Stimulated activated CD4-positive, alpha-beta T cell treated with anti-CD3 and anti-CD28 coated beads, TNF-alpha, amount 100 ng/mL, for 1 hour (primary cell): ENCODE data around the gene NOL4L.

Source experiments
- DNase-seq, 3 donors: peaks; one replicate each; pipeline ENCODE4 v3.0.0-alpha.2; 2020; ENCODE audit warnings: low read depth in 3 of 3, low spot score in 1 of 3

The NOL4L gene

DNA sequence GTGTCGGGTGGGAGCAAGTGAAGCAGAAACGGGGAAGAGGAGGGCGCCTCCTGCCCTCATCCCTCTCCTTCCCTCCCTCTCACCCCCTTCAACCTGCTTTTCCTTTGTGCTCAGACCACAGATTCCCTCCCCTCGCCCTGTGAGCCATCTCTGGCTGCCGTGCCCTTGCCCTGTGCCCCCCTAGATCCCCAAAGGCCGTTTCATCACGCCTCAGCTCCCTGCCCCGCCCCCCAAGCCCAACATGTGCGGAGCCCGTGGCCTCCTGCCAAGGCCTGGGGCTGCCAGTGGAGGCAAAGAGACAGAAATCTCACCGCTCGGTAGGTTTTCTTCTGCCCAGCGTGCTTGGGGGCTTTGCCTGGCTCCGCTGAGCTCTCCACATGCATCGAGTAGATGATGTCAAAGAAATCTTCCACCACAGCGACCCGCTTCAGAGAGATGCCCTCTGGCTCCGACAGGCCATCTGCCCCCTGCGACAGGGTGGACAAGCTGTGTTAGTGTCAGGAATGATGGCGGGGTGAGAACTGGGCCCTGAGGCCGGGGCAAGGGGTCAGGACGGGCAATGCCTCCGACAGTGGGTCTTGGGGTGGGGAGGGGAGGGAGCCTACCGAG is 57.6 kb downstream of the NOL4L start:
- no peak for DNase-seq

DNA sequence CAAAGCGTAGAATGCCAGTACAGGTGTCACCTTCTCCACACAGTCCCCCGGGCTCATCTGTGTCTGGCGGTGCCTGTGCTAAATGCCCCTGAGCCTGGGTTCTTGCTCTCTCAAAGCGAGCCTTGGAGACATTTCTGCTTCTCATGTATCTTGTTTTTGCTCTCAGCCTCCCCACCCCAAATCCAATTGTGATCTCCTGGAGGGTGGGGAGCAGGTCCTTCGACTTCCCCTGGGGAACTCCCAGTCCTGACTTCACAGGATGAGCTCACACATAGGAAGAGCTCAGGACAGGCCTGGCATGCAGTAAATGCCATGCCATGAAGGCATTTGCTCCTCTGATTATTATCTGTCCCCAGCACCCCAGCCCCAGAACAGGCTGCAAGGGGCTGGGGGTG is 58.1 kb downstream of the NOL4L start:
- DNase-seq, result no peak

DNA sequence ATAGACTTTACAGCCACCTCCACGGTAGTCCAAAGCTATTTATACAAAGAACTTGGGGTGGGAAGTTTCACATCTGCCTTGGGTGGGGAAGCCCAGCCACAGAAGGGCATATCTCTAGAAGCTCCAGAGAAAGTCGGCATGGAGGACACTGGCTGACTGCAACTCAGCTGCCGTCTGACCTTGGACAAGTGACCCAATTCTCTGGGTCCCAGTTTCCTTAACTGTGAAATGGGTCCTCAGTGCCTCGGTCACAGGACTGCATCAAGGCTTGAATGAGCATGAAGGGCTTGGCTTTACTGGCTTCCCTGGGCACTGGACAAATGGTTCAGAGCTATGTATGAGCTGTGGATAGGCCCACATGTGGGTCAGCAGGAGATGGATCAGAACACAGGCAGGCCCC is 58.6 kb downstream of the NOL4L start:
- DNase-seq, result no peak

DNA sequence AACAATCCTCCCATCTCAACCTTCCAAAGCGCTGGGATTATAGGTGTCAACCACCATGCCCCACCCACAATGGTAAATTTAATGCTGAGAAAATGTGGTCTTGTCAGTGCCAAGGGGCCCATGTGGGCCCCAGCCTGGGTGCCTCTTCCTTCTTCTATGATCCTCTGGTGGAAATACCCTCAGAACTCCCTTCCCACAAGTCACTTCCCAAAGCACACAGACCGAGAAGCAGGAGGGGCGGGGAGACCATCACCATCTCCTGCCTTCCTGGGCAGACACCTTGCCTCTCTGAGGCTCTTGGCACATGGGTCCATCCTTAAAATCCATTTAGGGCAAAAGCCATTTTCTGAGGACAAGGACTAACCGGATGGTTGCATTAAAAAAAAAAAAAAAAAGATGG is 59.0 kb downstream of the NOL4L start:
- DNase-seq, result no peak

DNA sequence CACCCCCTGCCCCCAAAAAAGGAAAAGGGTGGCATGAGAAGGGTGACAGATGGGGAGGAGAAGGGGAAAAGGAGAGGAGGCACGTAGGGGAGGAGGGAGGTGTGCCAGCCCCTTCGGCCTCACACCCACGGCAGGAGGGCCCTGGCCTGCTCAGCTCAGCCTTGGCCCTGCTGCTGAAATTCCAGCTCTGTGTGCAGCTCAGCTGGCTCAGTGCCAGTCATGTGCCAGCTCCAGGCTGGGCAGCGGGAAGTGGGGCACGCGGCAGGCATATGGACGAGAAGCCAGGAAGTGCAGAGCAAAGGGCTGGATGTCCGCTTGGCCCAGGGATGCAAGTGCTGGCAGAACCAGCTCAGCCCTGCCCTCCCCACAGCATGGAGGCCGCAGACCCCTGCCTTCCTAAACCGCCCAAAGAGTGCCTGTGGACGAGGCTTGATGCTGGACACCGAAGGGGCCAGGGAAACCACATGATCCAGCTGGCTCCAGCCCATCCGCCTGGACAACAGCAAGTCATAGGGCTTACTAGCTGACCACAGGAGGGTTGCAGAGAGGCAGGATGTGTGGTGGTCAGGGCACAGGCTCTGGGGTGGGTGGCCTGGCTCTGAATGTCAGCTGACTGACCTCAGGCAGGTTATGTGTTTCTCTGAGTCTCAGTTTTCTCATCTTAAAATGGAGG is 60.2 kb downstream of the NOL4L start:
- no peak for DNase-seq

DNA sequence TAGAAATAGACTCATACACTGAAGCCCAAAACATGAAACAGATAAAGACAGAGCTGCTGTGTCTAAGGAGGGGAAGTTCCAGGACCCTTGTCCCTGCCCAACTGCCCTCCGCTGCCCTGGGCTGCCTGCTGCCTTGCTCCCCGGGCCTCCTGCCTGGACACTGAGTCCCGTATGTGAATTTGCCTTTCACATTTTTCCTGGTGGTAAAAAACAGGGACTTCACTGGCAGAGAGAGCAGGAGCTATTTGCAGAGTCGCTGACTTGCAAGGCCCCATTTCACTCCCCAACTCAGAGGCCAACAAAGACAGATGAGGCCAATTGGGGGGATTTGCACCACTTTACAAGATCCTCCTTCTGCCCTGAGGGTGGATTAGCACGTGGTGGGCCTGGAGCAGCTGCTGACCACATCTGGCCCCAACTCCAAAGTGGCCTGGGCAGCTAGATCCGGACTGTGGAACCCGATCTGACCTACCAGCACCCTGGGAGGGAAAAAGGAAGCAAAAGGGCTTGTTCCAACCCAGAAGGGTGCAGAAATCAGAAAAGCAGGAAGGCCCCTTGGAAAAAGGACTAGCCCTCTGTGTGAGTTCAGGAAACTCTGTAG is 61.4 kb downstream of the NOL4L start:
- no peak for DNase-seq

DNA sequence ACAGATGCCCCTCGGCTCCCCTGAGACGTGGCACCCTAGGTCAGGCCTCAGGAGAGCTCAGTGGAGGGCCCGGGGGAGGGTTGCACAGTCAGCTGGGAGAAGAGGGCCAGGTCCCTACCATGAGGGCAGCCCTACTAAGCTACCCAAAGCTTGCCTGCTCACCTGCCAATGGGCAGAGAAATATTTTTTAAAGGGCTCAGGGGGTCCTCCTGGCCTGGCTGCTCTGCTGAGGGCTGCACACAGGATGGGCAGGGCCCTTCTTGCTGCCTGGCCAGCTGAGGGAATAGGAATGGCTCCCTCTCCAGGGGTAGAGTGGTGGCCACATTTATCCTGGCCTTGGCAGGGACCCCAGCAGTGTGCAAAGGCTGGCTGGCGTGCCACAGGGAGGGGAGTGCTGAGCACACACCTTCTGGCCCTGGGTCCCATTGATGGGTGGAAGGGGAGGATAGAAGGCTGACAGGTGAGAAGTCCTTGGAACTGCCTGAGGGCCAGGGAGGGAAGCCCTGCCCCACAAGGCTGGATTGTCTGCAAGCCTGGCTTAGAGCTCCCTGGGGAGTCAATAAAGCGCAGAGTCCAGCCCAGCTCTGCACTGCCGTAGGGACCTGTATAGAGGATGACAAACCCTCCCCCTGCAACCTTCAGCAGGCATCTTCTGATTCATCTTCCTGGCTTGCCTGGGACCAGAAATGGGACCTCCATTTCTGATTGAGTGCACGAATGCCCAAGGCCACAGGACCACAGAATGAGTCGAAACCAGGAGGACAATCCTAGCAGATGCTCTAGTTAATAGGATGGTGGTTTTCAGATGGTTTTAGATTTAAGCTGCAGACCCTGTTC is 62.1 kb downstream of the NOL4L start:
- DNase-seq, result no peak

DNA sequence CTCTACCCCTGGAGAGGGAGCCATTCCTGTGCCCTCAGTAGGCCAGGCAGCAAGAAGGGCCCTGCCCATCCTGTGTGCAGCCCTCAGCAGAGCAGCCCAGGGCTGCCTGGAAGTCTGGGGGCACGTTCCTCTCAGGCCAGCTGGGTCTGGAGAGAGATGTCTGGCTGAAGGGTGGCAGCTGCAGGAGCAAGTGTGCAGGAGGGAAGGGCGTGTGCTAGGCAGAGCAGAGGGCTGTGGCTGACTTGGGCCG is 62.7 kb downstream of the NOL4L start:
- DNase-seq, result no peak

DNA sequence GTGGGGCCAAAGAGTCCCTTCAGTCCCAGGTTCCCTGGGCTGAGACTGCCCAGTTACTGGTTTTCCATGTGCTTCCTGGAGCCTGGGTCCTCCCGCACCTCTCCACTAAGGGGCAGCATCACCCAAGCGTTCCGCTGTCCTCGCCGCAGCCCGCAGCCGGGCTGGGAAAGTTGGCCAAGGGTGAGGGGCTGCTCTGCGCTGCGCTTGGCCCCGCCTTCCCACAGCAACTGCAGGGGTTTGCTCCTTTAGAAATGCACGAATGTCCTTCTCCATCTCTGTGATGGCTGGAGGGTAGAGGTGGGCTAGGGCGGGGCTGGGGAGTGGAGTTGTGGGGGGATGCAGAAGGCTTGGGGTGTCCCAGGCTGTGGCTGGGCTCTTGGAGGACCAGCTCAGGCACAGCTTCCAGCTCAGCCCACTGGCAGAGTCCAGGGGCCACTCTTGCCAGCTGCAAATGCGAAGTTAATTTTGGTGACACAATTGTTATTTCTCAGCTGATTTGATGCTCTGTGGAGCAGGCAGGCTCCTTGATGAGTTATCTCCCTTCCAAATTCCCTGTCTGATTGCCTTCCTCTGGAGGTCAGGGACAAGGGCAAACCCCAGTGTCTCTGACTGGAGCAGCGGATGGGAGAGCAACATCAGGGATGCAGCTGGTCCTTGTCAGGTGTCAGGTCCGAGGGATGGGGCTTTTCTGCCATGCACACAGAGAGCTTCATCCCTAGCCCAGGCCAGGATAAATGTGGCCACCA is 63.2 kb downstream of the NOL4L start:
- peak in 2 of 3 donors; percentile 44 to 61 for DNase-seq

DNA sequence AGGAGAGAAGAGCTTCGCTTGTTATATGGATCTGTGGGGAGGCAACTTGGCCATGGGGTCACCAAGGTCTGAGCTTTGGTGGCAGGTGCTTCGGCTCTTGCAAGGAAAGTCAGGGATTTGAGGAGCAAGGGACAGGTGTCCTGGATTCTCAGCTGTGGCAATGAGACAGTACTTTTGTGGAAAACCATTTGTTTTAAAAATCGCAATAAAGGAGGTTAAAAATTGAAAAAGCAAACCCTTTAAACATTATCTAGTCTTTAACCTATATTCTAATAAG is 64.3 kb downstream of the NOL4L start:
- DNase-seq, result no peak

DNA sequence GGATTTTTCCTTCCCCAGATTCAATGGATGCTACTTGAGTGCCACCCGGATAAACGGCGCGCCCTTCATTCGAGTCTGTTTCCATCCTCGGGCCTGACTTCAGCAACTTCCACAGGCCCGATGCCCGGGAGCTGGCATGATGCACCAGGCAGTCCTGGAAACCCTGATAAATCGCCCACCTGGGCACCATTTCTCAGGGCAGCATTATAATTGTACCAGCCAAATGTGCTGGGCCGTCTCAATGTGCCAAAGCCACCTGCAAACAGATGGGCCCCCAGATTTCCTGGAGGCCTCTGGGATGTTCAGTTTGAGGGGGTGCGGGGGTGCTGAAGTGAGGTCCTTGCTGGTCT is 65.8 kb downstream of the NOL4L start:
- no peak for DNase-seq

DNA sequence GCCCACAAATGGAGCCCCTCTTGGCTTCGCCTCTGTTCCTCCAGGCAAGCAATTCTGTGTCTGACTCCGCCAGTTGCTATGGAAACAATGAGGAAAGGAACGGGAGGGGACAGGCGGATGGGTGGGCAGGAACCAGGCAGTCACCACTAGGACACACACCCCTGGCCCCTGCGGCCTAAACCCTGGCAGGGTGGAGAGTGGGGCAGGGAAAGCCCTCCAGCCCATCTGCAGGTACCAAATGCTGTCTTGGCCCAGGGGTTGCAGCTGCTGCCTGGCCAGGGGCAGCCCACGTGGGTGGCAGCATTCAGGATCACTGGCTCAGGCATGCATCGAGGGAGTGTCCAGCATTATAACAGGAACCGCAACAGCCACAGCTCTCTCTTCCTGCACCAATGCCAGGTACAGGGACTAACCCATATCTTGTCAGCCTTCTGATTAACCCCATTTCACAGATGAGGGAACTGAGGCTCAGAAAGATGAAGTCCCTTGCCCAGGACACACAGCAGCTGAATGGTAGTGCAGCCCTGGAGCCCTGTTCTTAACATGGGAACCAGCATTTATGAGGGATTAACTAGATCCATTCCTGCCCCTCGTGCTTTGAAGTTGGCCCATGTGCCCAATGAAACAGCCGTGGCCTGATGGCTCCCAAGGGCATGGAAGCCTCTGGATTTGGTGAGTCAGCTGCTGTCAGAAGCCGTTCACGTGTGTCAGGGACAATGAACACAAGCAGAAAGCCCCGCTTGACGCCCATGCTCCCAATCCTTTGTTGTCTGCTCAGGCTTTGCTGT is 66.3 kb downstream of the NOL4L start:
- no peak for DNase-seq

DNA sequence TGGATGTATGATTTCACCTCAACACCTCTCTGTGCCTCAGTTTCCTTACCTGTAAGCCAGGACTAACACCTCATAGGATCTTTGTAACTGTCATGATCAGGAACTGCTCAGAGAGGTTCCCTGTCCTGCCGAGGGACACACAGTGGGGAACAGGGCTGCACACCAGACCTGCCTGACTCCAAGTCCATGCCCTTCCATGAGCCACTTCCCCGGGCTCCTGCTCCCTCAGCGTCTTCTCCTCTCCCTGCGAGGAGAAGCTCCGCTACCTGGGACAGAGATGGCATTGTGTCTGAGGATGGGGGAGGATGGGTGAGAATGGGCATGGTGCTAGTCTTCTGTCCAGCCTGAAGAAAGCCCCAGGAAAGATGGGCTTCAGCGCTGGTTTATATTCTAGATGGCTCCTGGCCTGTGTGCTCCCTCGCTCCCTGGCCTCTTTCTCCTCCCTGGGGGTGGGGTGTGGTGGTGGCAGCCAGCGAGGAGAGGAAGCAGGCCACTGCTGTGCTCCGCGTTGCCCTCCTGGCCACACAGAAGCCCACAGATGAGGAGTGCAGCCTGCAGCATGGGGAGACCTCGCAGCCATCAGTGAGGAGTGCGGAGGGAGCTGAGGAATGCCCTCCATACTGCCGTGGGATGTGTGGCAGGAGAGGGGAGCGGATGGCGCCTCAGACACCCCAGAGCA is 67.1 kb downstream of the NOL4L start:
- DNase-seq, result no peak

DNA sequence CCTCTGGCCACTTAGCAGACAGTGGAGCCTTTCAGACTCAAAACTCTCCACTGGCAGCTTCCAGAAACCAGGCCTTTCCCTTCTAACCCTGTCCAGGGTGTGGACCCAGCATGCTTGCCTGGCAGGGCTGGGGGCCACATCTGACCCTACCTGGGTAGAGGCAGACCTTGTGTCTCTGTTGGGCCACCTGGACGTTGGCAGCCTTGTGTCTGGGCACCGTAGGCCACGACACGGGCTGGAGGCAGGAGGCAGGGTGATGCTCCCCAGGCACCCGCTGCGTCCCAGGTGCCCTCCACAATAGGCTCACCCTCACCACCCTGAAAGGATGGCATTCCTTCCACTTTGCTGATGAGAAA is 67.6 kb downstream of the NOL4L start:
- no peak for DNase-seq

DNA sequence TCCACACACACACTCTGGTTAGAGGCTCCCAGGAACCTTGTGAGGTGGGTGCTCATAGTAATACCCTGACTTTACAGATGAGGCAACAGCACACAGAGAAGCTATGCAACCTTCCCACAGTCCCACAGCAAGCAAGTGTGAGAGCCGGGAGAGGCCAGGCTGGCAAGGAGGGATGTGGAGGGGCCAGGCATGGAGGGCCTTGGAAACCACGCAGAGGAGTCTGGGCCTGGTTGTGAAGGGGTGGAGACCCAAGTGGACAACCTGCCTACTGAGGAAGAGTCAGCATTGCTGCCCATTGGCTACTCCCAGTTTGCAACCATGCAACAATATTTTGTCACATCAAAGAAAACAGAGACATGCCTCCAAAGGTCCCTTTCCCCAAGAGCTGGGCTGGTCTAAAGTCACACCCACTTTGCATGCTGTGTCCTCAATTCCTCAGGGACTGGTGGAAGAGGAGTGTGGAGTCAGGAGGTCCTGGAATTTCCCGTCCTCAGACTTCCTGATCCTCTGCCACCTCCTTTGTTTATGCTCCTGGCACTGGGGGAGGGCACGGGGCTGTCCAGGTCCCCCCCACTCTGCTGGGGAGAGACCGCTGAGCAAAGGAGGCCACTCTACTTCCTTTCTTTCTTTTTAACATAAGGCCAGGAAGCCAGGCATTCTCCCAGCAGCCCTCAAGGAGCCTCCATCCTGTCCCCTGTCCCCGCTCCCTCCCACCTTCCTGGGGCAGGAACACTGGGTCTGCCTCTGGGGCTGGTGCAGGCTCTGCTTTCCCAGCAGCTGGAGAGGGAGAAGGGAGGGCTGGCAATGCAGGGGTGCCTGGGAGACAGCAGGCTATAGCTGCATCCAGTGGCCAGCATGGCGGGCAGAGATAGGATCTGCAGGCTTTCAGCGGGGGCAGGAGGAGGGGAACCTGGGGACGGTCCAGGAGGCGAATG is 68.3 kb downstream of the NOL4L start:
- DNase-seq, result no peak

DNA sequence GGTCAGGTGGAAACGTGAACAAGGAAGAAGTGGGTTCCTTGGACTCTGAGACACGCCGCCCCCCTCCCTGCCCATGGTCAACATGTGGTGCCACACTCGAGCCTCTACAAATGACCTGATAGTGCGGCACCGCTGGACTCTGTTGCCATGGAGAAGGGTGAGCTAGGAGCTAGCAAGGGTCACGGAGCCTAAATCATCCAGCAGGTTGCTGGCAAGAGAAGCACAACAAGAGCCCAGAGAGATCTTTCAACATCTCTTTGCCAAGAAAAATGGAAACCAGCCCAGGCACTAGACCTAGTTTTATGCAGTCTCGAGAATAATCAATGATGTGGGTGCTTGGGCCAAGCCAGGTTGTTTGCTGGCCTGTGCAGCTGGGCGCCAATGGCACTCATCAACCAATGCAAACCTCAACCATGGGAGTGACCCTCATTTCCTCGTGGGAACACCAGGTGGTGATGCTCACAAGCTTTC is 69.5 kb downstream of the NOL4L start:
- no peak for DNase-seq

DNA sequence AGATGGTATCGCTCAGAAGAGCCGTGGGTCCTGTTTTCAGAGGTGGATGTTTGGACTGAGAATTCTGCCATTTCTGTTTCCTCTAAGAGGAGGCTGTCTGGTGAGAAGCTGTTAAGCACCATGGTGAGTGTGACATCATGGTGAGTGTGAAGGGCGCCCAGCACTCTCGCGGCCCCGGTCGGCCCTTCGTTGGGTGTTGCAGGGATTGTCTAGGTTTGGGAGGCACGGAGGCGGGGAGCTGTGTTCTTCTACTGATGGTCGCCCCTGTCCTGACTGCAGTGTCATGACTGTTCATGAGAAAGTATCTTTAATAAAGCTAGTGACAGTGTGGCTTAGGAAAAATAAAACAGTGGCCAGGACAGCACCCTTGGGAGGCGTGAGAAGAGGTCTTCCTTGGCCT is 70.4 kb downstream of the NOL4L start:
- DNase-seq, result no peak

DNA sequence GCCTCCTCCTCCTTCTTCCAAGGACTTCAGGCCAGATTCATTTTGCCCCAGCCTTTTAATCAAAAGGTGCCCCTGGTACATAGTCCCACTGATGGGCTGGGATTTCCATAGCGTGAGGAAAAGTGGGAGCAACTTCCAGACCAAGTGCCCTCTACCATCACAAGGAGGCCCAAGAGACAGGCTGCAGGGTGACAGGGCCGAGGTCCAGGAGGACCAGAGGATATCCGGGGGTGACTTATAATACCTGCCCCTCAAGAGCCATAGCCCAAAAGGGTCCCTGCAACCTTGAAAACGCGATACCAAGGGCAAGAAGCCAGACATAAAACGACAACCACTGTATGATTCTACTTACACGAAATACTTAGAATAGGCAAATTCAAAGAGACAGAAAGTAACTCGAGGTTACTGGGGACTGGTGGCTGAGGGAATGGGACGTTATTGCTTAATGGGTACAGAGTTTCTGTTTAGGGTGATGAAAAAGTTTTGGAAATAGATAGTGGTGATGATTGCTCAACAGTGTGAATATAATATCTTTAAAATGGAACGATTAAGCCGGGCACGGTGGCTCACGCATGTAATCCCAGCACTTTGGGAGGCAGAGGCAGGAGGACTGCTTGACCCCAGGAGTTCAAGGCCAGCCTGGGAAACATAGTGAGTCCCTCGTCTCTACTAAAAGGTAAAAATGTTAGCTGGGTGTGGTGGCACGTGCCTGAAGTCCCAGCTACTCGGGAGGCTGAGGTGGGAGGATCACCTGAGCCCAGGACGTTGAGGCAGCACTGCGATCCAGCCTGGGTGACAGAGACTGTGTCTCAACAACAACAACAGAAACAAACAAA is 71.9 kb downstream of the NOL4L start:
- no peak for DNase-seq

DNA sequence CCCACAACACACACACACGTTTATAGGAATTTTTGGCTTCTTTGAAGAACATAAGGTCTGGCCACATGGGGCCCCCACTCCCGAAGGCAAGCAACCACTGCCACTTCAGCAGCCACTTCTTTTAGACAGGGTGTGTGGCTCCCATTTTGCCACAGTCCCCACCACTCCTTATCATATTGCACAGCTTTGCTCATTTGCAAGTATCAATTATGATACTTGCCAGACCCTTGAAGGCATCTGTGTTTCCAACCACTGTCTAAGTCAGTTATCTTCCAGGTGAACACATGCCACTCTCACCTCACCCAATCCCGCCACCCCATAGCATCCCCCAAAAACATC is 73.1 kb downstream of the NOL4L start:
- no peak for DNase-seq
